K562 (cell line): ENCODE measurements around the gene GPC1.

Source experiments
- SAFB2 ChIP-seq: fragments of 200-400 bp; formaldehyde crosslinking; IDR thresholded peaks from 2 replicates; pipeline ENCODE4 v1.6.1; 2018; ENCODE audit warnings: borderline replicate concordance, low read length, low read depth, moderate library complexity; ENCODE audit not compliant: severe bottlenecking
- ZC3H4 ChIP-seq: sonication (generic); formaldehyde crosslinking; IDR thresholded peaks from 2 replicates; pipeline ENCODE4 v1.9.0; 2021; ENCODE audit warnings: missing genetic modification reagents, borderline replicate concordance
- ZNF347 ChIP-seq: fragments of 450-650 bp; formaldehyde crosslinking; IDR thresholded peaks from 2 replicates; pipeline ENCODE4 v1.4.0; 2020; ENCODE audit warnings: low read depth, mild to moderate bottlenecking, moderate library complexity
- TF ChIP-seq, protein P1 (sequence below), 3 experiments: IDR thresholded peaks in 2 of 3; conservative IDR thresholded peaks in 1 of 3; 2 replicates each; pipeline ENCODE4 v1.5.1; 2011 to 2012; ENCODE audit warnings: low read length in 3 of 3, mild to moderate bottlenecking in 3 of 3, control low read depth in 2 of 3, improper control_type of control experiment in 1 of 3, inconsistent platforms in 1 of 3, low read depth in 1 of 3, mixed read lengths in 1 of 3, moderate library complexity in 1 of 3; ENCODE audit not compliant: insufficient read depth in 2 of 3

- TF ChIP-seq, protein P1, sequence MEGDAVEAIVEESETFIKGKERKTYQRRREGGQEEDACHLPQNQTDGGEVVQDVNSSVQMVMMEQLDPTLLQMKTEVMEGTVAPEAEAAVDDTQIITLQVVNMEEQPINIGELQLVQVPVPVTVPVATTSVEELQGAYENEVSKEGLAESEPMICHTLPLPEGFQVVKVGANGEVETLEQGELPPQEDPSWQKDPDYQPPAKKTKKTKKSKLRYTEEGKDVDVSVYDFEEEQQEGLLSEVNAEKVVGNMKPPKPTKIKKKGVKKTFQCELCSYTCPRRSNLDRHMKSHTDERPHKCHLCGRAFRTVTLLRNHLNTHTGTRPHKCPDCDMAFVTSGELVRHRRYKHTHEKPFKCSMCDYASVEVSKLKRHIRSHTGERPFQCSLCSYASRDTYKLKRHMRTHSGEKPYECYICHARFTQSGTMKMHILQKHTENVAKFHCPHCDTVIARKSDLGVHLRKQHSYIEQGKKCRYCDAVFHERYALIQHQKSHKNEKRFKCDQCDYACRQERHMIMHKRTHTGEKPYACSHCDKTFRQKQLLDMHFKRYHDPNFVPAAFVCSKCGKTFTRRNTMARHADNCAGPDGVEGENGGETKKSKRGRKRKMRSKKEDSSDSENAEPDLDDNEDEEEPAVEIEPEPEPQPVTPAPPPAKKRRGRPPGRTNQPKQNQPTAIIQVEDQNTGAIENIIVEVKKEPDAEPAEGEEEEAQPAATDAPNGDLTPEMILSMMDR (IDR thresholded peaks at IDR 0.05 in 2 of 3, conservative IDR thresholded peaks at IDR 0.05 in 1 of 3; ENCODE audit: insufficient read depth in 2 of 3, low read depth in 1 of 3, low read length in 3 of 3), result no peak
- no peak for TF ChIP-seq ZNF347
- TF ChIP-seq ZC3H4 (CRISPR knock-in tag), result no peak
- TF ChIP-seq SAFB2, result no peak
Measured at GRCh38 chr2:240506406-240507059, 71.1 kb downstream of the GPC1 start.
